C1 segment of cervical spinal cord (tissue), 14 donors: ENCODE data around the gene TMEM242.
"Not testable (repeated sequence)": the region's sequence is repeated elsewhere in the genome, so short reads cannot be mapped to it uniquely, and the experiment has no call there.

ENCODE experiments used
- DNase-seq, 14 donors: peaks; one replicate each; lab custom pipeline; 2025; lab: John Stamatoyannopoulos, UW

The TMEM242 gene

DNA sequence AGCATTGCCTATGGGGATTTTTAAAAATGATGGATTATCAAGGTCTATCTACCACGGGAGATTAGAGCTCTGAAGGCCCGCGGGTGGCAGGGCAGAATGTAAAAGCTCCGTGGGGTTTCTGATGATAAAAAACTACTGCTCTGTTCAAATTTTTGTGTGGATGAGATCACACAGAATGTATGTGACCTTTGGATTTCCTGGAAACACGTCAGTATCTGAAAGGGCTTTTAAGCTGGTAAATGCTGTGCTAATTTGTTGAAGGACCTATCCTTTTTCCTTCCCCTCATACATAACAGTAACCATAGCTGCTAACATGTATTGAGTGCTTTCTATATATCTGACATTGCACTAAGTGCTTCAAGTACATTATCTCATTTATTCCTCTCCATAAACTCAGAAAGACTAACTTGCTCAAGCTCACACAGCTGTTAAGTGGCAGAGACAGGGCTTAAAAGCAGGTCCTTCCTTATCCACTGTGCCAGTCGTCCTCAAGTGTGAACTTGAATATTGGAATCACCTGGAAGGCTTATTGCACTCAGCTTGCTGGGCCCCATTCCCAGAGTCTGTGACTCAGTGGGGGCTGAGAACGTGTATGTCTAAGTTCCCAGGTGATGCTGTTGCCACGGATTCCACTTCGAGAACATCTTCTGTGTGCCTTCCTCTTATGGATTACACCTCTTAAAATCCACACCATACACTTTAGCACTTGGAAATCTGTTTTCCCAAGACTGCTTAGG is 1.9 kb upstream of the TMEM242 start:
- DNase-seq, result no peak

GRCh38 chr6:157323966-157324300 is 614 bp upstream of the TMEM242 start:
- no peak for DNase-seq

GRCh38 chr6:157322792-157323254 is 496 bp downstream of the TMEM242 start:
- no peak for DNase-seq

DNA sequence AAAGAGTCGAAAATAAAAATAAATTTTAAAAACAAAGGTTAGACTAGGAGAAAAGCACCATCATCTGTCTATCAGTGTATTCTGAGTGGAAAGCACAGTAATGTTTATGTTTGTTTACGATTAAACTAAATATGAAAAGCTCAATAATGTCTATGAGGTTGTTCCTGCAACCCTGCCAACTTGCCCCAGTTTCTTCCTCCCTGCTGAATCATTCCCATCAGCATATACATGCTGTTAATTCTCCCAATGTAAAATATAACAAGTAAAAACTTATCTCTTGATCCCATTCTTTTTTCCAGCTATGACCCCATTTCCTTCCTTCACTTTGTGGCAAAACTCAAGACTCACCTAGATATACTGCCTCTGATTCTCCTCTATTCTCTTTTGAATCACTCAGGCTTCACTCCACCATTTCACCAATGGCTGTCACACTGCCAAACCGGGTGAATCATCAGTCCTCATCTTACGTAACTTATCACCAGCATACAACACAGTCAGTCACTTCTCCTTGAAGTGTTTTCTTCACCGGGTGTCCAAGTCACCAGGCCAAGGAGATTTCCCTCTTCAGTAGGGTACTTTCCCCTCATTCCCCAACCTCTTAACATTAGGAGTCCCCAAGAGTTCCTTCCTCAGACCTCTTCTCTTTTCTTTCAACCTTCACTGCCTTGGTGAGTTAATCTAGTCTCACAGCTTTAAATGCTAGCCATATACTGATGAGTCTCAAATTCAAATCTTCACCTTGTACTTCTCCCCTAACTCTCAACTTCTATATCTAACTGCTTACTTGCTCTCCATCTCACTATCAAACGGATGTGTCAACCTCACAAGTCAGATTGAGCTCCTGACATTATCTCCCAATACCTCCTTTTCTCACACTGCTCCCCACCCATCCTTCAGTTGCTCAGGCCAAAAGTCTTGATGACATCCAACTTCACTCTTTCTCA is 6.2 kb downstream of the TMEM242 start:
- DNase-seq, result no peak

DNA sequence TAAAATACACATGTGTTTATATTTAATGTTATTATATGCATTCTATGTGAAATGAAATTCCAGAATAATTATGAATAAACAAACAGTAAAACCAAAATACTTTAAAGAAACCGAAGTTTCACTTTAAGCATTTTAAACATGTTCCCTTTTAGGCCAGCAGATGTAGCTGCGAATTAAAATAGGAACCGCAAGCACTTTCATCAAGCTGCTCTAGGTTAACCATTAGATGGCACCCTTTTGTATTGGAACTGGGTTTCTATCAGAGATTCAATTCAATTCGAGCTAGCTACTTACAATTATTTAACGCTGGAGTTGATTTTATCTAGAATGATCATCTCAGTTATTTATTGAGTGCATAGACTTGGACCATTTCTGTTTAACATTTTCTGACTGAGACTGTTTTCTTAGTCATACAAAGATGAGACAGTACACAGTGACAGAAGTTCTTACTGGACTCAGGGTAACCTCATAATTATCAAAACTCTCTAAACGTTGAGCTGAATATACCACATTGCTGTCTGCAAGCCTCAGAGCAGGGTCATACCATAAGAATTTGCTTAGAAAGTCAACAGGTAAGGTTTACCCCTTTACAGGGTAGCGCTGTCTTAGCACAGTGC is 8.5 kb downstream of the TMEM242 start:
- no peak for DNase-seq

DNA sequence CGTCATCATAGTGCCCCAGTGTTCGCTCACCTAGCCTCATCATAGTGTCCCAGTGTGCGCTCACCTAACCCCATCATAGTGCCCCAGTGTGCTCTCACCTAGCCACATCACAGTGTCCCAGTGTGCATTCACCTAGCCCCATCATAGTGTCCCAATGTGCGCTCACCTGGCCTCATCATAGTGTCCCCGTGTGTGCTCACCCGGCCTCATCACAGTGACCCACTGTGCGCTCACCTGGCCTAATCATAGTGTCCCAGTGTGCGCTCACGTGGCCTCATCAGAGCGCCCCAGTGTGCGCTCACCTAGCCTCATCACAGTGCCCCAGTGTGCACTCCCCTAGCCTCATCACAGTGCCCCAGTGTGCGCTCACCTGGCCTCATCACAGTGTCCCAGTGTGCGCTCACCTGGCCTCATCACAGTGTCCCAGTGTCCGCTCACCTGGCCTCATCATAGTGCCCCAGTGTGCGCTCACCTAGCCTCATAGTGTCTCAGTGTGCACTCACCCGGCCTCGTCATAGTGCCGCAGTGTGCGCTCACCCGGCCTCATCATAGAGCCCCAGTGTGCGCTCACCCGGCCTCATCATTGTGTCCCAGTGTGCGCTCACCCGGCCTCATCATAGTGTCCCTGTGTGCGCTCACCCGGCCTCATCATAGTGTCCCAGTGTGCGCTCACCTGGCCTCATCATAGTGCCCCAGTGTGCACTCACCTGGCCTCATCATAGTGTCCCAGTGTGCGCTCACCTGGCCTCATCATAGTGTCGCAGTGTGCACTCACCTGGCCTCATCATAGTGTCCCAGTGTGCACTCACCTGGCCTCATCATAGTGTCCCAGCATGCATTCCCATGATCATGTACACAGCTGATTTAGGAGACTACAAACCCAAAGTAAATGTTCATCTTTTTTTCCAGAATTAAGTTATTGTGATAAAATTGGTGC is 9.5 kb downstream of the TMEM242 start:
- DNase-seq, result no peak

GRCh38 chr6:157312757-157313156 is 10.6 kb downstream of the TMEM242 start:
- no peak for DNase-seq

DNA sequence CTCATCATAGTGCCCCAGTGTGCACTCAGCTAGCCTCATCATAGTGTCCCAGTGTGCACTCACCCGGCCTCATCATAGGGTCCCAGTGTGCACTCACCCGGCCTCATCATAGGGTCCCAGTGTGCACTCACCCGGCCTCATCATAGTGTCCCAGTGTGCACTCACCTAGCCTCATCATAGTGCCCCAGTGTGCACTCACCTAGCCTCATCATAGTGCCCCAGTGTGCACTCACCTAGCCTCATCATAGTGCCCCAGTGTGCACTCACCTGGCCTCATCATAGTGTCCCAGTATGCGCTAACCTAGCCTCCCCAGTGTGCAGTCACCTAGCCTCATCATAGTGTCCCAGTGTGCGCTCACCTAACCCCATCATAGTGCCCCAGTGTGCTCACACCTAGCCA is 12.6 kb downstream of the TMEM242 start:
- DNase-seq, result not testable (repeated sequence)

- DNase-seq, result no peak
Measured at GRCh38 chr6:157307661-157308060, 15.7 kb downstream of the TMEM242 start.

DNA sequence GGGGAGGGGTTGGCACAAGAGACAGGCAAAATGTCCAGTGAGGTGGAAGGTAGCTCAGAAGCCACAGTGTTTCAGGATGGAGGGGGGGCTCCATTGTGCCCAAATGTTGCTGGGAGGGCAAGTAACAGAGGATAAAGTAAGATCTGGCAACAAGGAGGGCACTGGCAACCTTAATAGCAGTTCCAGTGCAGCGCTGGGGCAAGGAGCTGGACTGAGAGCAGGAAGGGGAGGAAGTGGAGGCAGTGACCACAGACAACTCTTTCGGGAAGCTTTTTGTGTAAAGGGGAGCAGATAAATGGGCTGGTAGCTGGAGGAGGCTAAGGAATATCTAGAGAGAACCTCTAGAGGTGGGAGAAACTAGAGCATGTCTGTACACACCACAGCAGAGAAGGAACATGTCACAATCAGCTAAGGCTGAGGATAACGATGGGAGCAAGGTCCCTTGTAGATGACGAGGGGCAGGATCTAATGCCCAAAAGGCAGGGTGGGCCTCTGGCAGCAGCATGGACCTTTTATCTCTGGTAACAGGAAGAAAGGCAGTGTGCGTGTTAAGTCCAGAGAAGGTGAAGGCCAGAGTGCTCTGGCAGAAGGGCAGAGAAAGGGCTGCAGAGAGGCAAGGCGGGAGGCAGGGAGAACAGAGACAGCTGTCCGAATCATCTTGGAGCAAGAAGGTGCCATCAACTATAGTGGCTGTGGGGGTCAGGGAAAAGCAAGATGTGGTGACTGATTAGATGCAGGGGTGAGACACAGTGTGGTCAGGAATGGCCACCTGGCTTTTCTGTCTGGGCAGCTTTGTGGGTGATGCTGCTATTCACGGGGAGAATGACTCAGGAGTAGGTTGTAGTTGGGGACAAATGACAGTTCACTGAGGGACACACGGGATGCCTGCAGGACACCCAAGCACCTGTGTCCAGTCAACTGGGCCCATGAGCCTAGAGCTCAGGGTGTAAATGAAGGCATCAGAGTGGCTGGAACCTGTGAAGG is 17.4 kb downstream of the TMEM242 start:
- no peak for DNase-seq

DNA sequence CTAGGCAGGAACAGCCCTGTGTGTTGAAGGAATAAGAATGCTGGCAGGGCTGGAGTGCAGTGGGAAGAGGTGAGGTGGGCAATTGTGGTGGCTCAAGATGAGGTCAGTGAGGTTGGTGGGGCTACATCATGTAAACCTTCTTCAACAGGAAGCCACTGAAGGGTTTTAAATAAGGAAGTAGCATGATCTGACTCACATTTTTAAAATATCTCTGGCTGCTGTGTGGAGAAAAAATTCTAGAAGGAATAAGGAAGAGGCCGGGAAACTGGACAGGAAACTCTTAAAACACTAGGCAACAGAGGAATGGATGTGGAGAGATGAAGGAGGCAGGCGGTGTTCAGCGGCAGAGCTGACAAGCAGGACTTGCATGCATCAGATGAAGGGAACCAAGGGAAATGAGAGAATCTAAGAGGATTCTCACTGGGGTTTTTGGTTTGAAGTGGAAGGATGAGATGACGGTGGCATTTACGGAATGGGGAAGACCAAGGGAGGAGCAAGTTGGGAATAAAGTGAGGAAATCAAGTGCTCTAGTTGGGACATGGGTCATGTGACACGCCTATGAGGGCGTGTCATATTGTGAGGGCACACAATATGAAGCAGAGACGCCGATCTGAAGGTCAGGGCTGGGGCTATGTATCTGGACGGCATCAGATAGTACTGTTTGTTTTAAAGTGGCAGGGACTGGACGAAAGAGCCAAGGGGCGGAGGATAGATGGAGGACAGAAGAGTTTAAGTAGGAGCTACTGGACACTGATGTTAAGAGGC is 18.2 kb downstream of the TMEM242 start:
- peak in 1 of 14 donors; percentile 2 for DNase-seq

- no peak for DNase-seq
Measured at GRCh38 chr6:157302736-157303135, 20.6 kb downstream of the TMEM242 start.

DNA sequence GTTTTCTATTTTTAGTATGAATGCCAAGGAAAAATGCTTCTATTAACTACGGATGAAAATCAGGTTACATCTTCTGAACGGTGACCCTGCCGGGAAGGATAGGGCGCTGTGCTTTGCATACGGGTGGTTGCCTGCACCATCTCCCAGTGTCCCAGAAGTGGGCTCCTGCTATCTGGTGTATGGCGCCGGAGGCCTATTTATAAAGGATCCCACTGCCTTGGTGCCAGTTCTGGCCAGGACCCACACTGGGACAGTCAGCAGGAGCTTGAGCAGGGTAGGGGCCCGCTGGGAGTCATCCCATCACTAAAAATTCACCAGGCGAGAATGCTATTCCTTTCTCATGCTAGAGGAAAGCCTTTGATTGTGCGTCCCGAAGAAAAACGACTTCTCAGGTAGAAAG is 22.9 kb downstream of the TMEM242 start:
- no peak for DNase-seq

DNA sequence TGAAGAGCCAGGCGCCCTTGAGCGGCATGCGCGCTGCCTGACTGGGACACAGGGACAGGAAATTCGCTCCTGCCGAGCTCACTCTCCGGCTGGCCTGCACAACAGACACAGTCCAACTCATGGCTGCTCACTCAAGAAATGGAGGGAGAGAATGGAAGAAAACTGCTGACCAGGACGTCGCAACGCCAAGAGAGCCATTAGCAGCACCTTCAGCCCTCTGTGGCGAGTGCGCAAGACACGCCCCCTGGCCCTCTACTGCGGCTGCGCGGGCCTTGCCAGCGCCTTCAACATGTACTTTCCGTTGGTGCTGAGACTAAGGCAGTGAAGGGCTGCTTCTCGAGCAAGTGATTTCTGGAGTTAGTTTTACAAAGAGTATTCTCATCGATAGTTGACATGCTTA is 23.3 kb downstream of the TMEM242 start:
- DNase-seq, result no peak

DNA sequence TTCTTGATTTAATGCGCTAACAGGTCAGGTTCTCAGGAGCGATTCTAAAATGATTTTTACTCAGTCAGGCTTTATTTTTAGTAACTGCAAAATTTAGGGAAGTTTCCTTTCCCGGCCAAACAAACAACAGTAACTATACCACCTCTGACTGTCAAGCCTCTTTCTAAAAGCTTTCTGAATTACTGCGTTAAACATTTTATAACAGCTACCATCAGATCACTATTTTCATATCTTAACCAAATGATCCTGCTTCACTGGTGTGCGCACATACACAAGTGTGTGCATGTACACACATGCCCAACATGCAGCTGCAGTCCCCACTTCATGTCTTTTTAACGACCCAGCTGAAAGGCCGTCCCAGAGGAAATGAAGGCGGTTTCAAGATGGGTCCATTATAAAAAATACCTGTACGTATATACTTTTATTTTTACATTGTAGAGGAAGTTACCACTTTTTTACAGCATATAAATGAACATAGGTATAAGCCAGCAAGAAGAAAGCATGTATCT is 25.0 kb downstream of the TMEM242 start:
- DNase-seq, result no peak

- no peak for DNase-seq
Measured at GRCh38 chr6:157294654-157295053, 28.7 kb downstream of the TMEM242 start.

GRCh38 chr6:157293780-157294179 is 29.5 kb downstream of the TMEM242 start:
- no peak for DNase-seq

DNA sequence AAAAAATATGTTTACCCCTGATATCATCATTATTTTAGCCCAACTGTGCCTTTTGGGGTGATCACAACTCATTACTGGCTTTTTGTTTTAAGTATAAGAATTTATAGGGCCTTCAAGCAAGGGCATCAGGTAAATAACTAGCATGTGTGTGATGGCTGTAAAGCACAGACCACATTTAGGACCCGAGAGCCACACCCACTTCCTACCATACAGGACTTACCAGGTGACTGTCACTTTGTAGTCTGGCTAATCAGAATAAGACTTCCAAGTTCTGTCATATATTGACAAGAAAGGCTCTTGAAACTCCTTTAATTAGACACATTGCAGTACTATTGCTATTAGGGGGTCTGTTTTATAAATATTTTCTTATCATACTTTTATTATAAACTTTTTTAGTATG is 31.1 kb downstream of the TMEM242 start:
- DNase-seq, result no peak

DNA sequence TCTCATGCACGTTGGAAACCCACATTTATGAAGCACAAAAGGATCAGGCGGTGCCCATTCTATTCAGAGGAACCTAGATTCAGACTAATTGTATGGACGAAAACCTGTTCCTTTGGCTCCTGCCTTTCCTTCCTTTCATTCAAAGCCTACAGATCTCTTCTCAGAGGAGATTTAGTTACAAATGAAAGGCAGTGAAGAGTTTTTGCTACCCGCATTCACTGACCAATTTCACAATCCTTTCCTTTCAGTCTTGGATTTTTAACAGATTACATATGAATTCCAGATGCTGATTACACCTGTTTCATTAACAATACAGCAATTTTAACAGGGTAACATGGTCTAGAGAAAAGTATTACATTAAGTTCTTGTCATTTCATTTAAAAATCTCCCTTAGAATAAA is 32.0 kb downstream of the TMEM242 start:
- no peak for DNase-seq
